A549 (cell line): ENCODE results near the gene LMBR1. TPM values are rescaled to one million over a fixed set of nuclear protein-coding genes. Genes with fewer than 3 reads are reported as not detected.
A peak's percentile ranks its signal among the peaks of the same experiment; 100 is the strongest.

Experiments
- ATAC-seq, 2 experiments: fragments of 200-7000 bp in 1 of 2; fragments of >200 bp in 1 of 2; cut with Nextera tagmentation in 1 of 2; cut with Tn5 transposase in 1 of 2; 3 replicates each; pipeline versions ENCODE4 v1.8.0 to v1.9.1; 2018 to 2020; ENCODE audit warnings: mild to moderate bottlenecking in 1 of 2, moderate library complexity in 1 of 2
- CTCF ChIA-PET: fragments of 300-600 bp; sonication (Branson Sonifier 250); formaldehyde crosslinking; extraction: SDS; loops from one replicate; lab custom pipeline; 2021; ENCODE audit warnings: antibody characterized with exemption, inconsistent platforms; lab: Yijun Ruan, JAX
- POLR2A ChIA-PET: fragments of 350-600 bp; formaldehyde crosslinking; extraction: SDS; loops from one replicate; lab custom pipeline; 2021; ENCODE audit warnings: antibody characterized with exemption, inconsistent platforms; lab: Yijun Ruan, JAX
- DNase-seq, 2 experiments: peaks; one replicate each; pipeline versions ENCODE4 v3.0.0 to v3.0.0-alpha.2; 2011 to 2016; ENCODE audit warnings: low read depth in 1 of 2, low spot score in 1 of 2
- FAIRE-seq: peaks from 2 replicates; lab custom pipeline; 2011; peaks lifted over from hg19 to GRCh38; lab: Jason Lieb, UNC
- H3K27ac ChIP-seq, 2 experiments: fragments of >200 bp; sonication (Bioruptor Twin); formaldehyde crosslinking; 3 replicates each; pipeline ENCODE4 v1.5.1; 2016 to 2017
- H3K4me1 ChIP-seq: fragments of >200 bp; sonication (Bioruptor Twin); formaldehyde crosslinking; 3 replicates; pipeline ENCODE4 v1.6.1; 2016
- H3K4me2 ChIP-seq: fragments of >200 bp; sonication (Bioruptor Twin); formaldehyde crosslinking; 3 replicates; pipeline ENCODE4 v1.6.1; 2016
- H3K4me3 ChIP-seq: fragments of >200 bp; sonication (Bioruptor Twin); formaldehyde crosslinking; 3 replicates; pipeline ENCODE4 v1.5.1; 2016
- H3K9me3 ChIP-seq: fragments of >200 bp; sonication (Bioruptor Twin); formaldehyde crosslinking; 3 replicates; pipeline ENCODE4 v1.6.1; 2016
- BHLHE40 ChIP-seq: IDR thresholded peaks from 2 replicates; pipeline ENCODE4 v1.6.1; 2012; ENCODE audit warnings: low read depth, low read length, inconsistent platforms
- CBX2 ChIP-seq: fragments of 200-600 bp; sonication (generic); IDR thresholded peaks from 2 replicates; pipeline ENCODE4 v1.6.1; 2016; ENCODE audit warnings: low read depth, mild to moderate bottlenecking, borderline replicate concordance
- CHD4 ChIP-seq: fragments of 200-600 bp; sonication (generic); IDR thresholded peaks from 2 replicates; pipeline ENCODE4 v1.6.1; 2016; ENCODE audit warnings: antibody characterized with exemption, mild to moderate bottlenecking, borderline replicate concordance
- FOSL2 ChIP-seq, 2 experiments: fragments of 450-650 bp in 1 of 2; fragments of >200 bp in 1 of 2; sonication (Bioruptor Twin) in 1 of 2; formaldehyde crosslinking; IDR thresholded peaks; 2 replicates each; pipeline versions ENCODE4 v1.5.0 to v1.6.1; 2016 to 2020; ENCODE audit warnings: mild to moderate bottlenecking in 1 of 2, moderate library complexity in 1 of 2
- FOXS1 ChIP-seq: fragments of 250-450 bp; sonication (Bioruptor Pico); IDR thresholded peaks from 2 replicates; pipeline ENCODE4 v1.5.0; 2020; ENCODE audit warnings: mild to moderate bottlenecking, moderate library complexity
- GATA3 ChIP-seq: IDR thresholded peaks from 2 replicates; pipeline ENCODE4 v1.6.1; 2012; ENCODE audit warnings: borderline replicate concordance
- HDAC2 ChIP-seq: fragments of 200-600 bp; sonication (generic); IDR thresholded peaks from 2 replicates; pipeline ENCODE4 v1.6.1; 2016
- HEYL ChIP-seq: fragments of 250-450 bp; sonication (Bioruptor Pico); IDR thresholded peaks from 2 replicates; pipeline ENCODE4 v1.8.0; 2021; ENCODE audit warnings: mild to moderate bottlenecking, moderate library complexity
- HOXB5 ChIP-seq: fragments of 250-450 bp; sonication (Bioruptor Pico); IDR thresholded peaks from 2 replicates; pipeline ENCODE4 v1.5.0; 2020; ENCODE audit warnings: mild to moderate bottlenecking, moderate library complexity
- KDM1A ChIP-seq: fragments of 200-600 bp; sonication (generic); IDR thresholded peaks from 2 replicates; pipeline ENCODE4 v1.6.1; 2016; ENCODE audit warnings: low read depth, mild to moderate bottlenecking
- MAZ ChIP-seq: fragments of 150-350 bp; IDR thresholded peaks from 2 replicates; pipeline ENCODE4 v1.6.1; 2014; ENCODE audit warnings: antibody characterized with exemption, low read depth, low read length, borderline replicate concordance
- NPAS2 ChIP-seq: fragments of 250-450 bp; sonication (Bioruptor Pico); IDR thresholded peaks from 2 replicates; pipeline ENCODE4 v1.8.0; 2022; ENCODE audit warnings: mild to moderate bottlenecking, moderate library complexity, borderline replicate concordance
- POLR2A ChIP-seq: IDR thresholded peaks from 2 replicates; pipeline ENCODE4 v1.6.1; 2012; ENCODE audit warnings: mild to moderate bottlenecking, low read length
- RAD21 ChIP-seq, 2 experiments: fragments of >200 bp in 1 of 2; sonication (Bioruptor Twin) in 1 of 2; formaldehyde crosslinking in 1 of 2; IDR thresholded peaks in 1 of 2; conservative IDR thresholded peaks in 1 of 2; 2 replicates in 1 of 2; 3 replicates in 1 of 2; pipeline ENCODE4 v1.6.1; 2012 to 2018; ENCODE audit warnings: inconsistent platforms in 1 of 2
- RFX5 ChIP-seq: fragments of 450-650 bp; IDR thresholded peaks from 2 replicates; pipeline ENCODE4 v1.7.1; 2014; ENCODE audit warnings: antibody characterized with exemption, mild to moderate bottlenecking, moderate library complexity
- RNF2 ChIP-seq: fragments of 200-600 bp; sonication (generic); IDR thresholded peaks from 2 replicates; pipeline ENCODE4 v1.6.1; 2016; ENCODE audit warnings: low read depth, mild to moderate bottlenecking, antibody characterized with exemption, moderate library complexity, borderline replicate concordance
- SMC3 ChIP-seq: fragments of >200 bp; sonication (Bioruptor Twin); formaldehyde crosslinking; IDR thresholded peaks from 3 replicates; pipeline ENCODE4 v1.6.1; 2018; ENCODE audit warnings: inconsistent platforms
- SREBF2 ChIP-seq: fragments of 450-650 bp; IDR thresholded peaks from 2 replicates; pipeline ENCODE4 v1.6.1; 2014; ENCODE audit warnings: mild to moderate bottlenecking, moderate library complexity
- ZFP36 ChIP-seq: fragments of 450-650 bp; IDR thresholded peaks from 2 replicates; pipeline ENCODE4 v1.6.1; 2014; ENCODE audit warnings: borderline replicate concordance; ENCODE audit not compliant: partially characterized antibody
- WGBS: methylation state at CpG from one replicate; pipeline ENCODE4 v1.1.6; 2017; ENCODE audit errors: missing lambda C conversion rate; 5-methylcytosine and 5-hydroxymethylcytosine counted together
- polyA plus RNA-seq, 4 experiments: library from polyadenylated mRNA; depleted of rRNA in 3 of 4; stranded (reverse); fragments of >200 nt; fragmentation: RNase III in 1 of 4; extraction: RNeasy Plus Mini Kit Qiagen cat#74134 plus additional on column Dnase treatment in 1 of 4; gene quantifications; 2 replicates in 3 of 4; 3 replicates in 1 of 4; pipeline ENCODE4 v1.2.3, GENCODE V29; 2011 to 2017
- TF ChIP-seq, protein P1 (sequence below): fragments of 150-350 bp; IDR thresholded peaks from 2 replicates; pipeline ENCODE4 v1.6.1; 2014; ENCODE audit warnings: low read depth, mild to moderate bottlenecking, low read length
- TF ChIP-seq, protein P2 (sequence below): IDR thresholded peaks from 2 replicates; pipeline ENCODE4 v1.6.1; 2012

The LMBR1 gene
- polyA plus RNA-seq, 2 of the 4 experiments (the other 2 are of a cell fraction) = 33.2 to 42.3 TPM

DNA sequence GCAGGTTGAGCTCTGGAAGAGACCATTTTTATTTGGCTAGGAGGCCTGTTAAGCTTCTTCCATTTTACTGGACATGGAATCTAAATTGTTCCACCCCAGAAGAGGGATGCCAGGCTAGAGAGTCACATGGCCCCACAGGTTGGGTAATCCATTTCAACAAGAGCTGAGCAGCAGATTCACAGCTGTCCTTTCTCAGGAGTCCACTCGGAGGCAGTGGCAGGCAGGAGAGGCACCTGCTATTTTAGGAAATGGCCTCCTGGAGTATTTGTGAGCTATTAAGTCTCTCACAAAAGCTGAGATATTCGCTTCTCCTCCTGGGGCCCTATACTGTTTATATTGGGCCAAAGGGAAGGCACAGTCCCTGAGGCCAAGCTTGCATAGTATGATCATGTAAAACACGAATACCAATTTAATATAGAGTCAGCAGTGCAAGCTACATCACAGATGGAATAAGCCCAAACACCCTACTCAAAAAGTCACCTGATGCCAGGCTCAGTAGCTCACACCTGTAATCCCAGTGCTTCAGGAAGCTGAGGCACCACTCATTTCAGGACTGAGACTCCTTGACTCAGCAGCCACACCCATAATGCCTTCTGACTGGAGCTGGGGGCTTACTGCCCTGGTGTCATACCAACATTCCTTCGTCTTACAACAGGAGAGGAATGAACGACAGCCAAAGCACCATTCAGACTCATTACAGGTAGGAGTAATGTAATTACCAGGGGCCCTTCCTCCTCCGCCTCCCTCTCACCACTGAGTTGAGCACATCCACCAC is 124.1 kb downstream of the LMBR1 start:
- H3K9me3 ChIP-seq = no peaks in the 10 kb centered on the region
- no peak for DNase-seq
- no peak for TF ChIP-seq FOSL2 (IDR thresholded peaks at IDR 0.05)
- no peak for TF ChIP-seq FOSL2 (CRISPR knock-in tag; IDR thresholded peaks at IDR 0.05)
- TF ChIP-seq, protein P1, sequence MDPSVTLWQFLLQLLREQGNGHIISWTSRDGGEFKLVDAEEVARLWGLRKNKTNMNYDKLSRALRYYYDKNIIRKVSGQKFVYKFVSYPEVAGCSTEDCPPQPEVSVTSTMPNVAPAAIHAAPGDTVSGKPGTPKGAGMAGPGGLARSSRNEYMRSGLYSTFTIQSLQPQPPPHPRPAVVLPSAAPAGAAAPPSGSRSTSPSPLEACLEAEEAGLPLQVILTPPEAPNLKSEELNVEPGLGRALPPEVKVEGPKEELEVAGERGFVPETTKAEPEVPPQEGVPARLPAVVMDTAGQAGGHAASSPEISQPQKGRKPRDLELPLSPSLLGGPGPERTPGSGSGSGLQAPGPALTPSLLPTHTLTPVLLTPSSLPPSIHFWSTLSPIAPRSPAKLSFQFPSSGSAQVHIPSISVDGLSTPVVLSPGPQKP = no peak
- TF ChIP-seq FOXS1 (CRISPR knock-in tag) = no peak
- TF ChIP-seq BHLHE40 = no peak
- no peak for TF ChIP-seq RNF2
- no peak for TF ChIP-seq SREBF2
- TF ChIP-seq HOXB5 (CRISPR knock-in tag) = no peak
- TF ChIP-seq RFX5 = no peak
- TF ChIP-seq ZFP36 = no peak
- TF ChIP-seq KDM1A = no peak
- no peak for TF ChIP-seq SMC3
- no peak for TF ChIP-seq CBX2
- TF ChIP-seq RAD21 (conservative IDR thresholded peaks at IDR 0.05 in 1 of 2, IDR thresholded peaks at IDR 0.05 in 1 of 2) = no peak
- TF ChIP-seq, all 56 proteins: peak for 0
- ChIA-PET CTCF (interaction anchor here (1.4 to 1.7 kb wide), 3 partner anchors 10 to 963 kb away, joined by 4 to 6 read pairs (median 4); no protein-coding TSS in a partner anchor), POLR2A (no interaction called here)
- Histone ChIP-seq H3K4me3 (no peak overlapping the region), H3K4me1 (no peaks in the 10 kb centered on the region), H3K27ac (no peak overlapping the region), H3K4me2 (no peak overlapping the region)
- FAIRE-seq = no peak
- 91% methylated on average over 6 of the region's 6 CpGs for WGBS
- ATAC-seq = 0 out of 6 replicates have a peak, but pooled peaks of 1 of the 2 experiments have one; percentile 54

DNA sequence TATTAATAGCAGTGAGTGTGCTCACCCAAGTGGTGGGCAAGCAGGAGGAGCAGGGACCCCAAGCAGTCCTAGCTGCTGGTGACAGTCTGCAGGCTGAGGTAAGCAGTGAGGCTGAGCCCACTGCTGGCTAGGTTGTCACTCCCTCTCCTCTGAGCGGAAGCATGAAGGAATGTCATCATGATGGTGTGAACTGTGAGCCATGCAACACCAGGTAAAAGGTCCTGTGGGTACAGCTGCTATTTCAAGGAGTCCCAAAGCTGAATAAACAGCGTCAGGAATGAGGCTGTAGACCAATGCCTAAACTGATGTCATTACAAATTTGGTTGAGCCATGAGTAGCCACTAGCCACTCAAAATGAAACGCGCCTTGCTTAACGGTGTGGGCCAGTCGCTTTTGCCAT is 126.3 kb downstream of the LMBR1 start:
- ATAC-seq (no peak), FAIRE-seq (no peak), DNase-seq (no peak)
- Histone ChIP-seq H3K4me2 (no peak overlapping the region), H3K4me1 (no peaks in the 10 kb centered on the region), H3K9me3 (no peaks in the 10 kb centered on the region), H3K4me3 (no peak overlapping the region), H3K27ac (no peak overlapping the region)
- ChIA-PET CTCF (interaction anchor here (0.6 to 1.1 kb wide), 4 partner anchors 40 to 962 kb away, joined by 3 to 6 read pairs (median 4); no protein-coding TSS in a partner anchor), POLR2A (no interaction called here)
- TF ChIP-seq RFX5 (no peak), KDM1A (no peak), POLR2A (no peak), MAZ (no peak), CHD4 (no peak), FOSL2 (IDR thresholded peaks at IDR 0.05) (no peak), FOSL2 (CRISPR knock-in tag; IDR thresholded peaks at IDR 0.05) (no peak), HDAC2 (no peak), BHLHE40 (no peak), CBX2 (no peak), FOXS1 (CRISPR knock-in tag) (no peak), HEYL (CRISPR knock-in tag) (no peak), GATA3 (no peak), HOXB5 (CRISPR knock-in tag) (no peak), NPAS2 (CRISPR knock-in tag) (no peak)
- TF ChIP-seq, protein P2, sequence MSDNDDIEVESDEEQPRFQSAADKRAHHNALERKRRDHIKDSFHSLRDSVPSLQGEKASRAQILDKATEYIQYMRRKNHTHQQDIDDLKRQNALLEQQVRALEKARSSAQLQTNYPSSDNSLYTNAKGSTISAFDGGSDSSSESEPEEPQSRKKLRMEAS = no peak
- 93% methylated on average over 6 of the region's 6 CpGs for WGBS
